ENCODE data around the gene SAP30BP. TPM values are rescaled to one million over a fixed set of nuclear protein-coding genes. Genes with fewer than 3 reads are reported as not detected.
A peak's percentile ranks its signal among the peaks of the same experiment; 100 is the strongest.

SAP30BP gene
- total and polyA plus RNA-seq, 4 donors: 20.9 to 33.4 (median 30.2) TPM

GRCh38 chr17:75667825-75668224 is 687 bp downstream of the SAP30BP start:
- WGBS: 6% methylated on average over 4 of the region's 4 CpGs
- no peaks in the 10 kb centered on the region for H3K27me3 ChIP-seq (ENCODE audit: control insufficient read depth in 4 of 4, insufficient read depth in 4 of 4, low read length in 3 of 4)
- peak overlapping the region; percentile 79 to 88 for H3K9ac ChIP-seq (ENCODE audit: low read depth in 1 of 2, low read length in 2 of 2)
- H3K4me1 ChIP-seq (ENCODE audit: control insufficient read depth in 4 of 4, insufficient read depth in 4 of 4, low read length in 3 of 4): peaks cover 5 to 34% (median 25%) of the 10 kb centered on the region in 4 donors
- H3K9me3 ChIP-seq (ENCODE audit: control insufficient read depth in 4 of 4, low read length in 3 of 4): no peaks in the 10 kb centered on the region
- H3K36me3 ChIP-seq (ENCODE audit: control insufficient read depth in 4 of 4, insufficient read depth in 3 of 4, low read depth in 1 of 4, low read length in 3 of 4): peaks cover 12 to 39% (median 33%) of the 10 kb centered on the region in 4 donors
- no peak overlapping the region for H3K27ac ChIP-seq (ENCODE audit: low read depth in 1 of 2, low read length in 2 of 2)
- TF ChIP-seq YY1 (IDR thresholded peaks at IDR 0.05): no peak
- TF ChIP-seq ATF3 (IDR thresholded peaks at IDR 0.05): no peak
- TF ChIP-seq RAD21 (IDR thresholded peaks at IDR 0.05): no peak
- no peak for TF ChIP-seq FOXA2 (IDR thresholded peaks at IDR 0.05)
- TF ChIP-seq NR2F2 (IDR thresholded peaks at IDR 0.05): no peak
- TF ChIP-seq GABPA (IDR thresholded peaks at IDR 0.05 in 1 of 2, conservative IDR thresholded peaks at IDR 0.05 in 1 of 2): no peak
- TF ChIP-seq HNF4G (IDR thresholded peaks at IDR 0.05): no peak
- TF ChIP-seq MAX (IDR thresholded peaks at IDR 0.05): no peak
- no peak for TF ChIP-seq JUND (IDR thresholded peaks at IDR 0.05)
- no peak for TF ChIP-seq RXRA (IDR thresholded peaks at IDR 0.05)
- TF ChIP-seq FOXA1 (IDR thresholded peaks at IDR 0.05): no peak
- no peak for TF ChIP-seq SP1 (IDR thresholded peaks at IDR 0.05)
- no peak for TF ChIP-seq ZBTB33 (IDR thresholded peaks at IDR 0.05)
- no peak for TF ChIP-seq TAF1 (conservative IDR thresholded peaks at IDR 0.05)
- TF ChIP-seq CTCF (IDR thresholded peaks at IDR 0.05; ENCODE audit: low read depth, low read length, missing input control): no peak
- TF ChIP-seq HNF4A (conservative IDR thresholded peaks at IDR 0.05): no peak
- TF ChIP-seq REST (IDR thresholded peaks at IDR 0.05): no peak
- no peak for TF ChIP-seq EGR1 (IDR thresholded peaks at IDR 0.05; ENCODE audit: low read depth in 2 of 2)
- DNase-seq (ENCODE audit: low spot score): no peak
- peak overlapping the region; percentile 65 to 98 (median 97) for H3K4me3 ChIP-seq (ENCODE audit: low read depth in 1 of 3, low read length in 3 of 3)
